Liver (tissue), 9 donors: ENCODE measurements around the gene STXBP6. TPM values are rescaled to one million over a fixed set of nuclear protein-coding genes. Genes with fewer than 3 reads are reported as not detected.

ENCODE experiments used
- DNase-seq: peaks from one replicate; pipeline ENCODE4 v3.0.0-alpha.2; 2017; ENCODE audit warnings: low spot score
- H3K27ac ChIP-seq, 2 donors: one replicate each; pipeline ENCODE4 v1.7.0; 2013; ENCODE audit warnings: inconsistent platforms in 2 of 2, low read length in 2 of 2, control low read depth in 1 of 2, low read depth in 1 of 2, mild to moderate bottlenecking in 1 of 2
- H3K27me3 ChIP-seq, 4 donors: one replicate each; pipeline versions ENCODE4 v1.6.1 to v1.7.0; 2013; ENCODE audit warnings: low read length in 3 of 4, inconsistent platforms in 1 of 4, mild to moderate bottlenecking in 1 of 4, moderate library complexity in 1 of 4; ENCODE audit not compliant: control insufficient read depth in 4 of 4, insufficient read depth in 4 of 4
- H3K36me3 ChIP-seq, 4 donors: one replicate each; pipeline versions ENCODE4 v1.6.1 to v1.7.0; 2013; ENCODE audit warnings: low read length in 3 of 4, mild to moderate bottlenecking in 3 of 4, low read depth in 1 of 4, moderate library complexity in 1 of 4; ENCODE audit not compliant: control insufficient read depth in 4 of 4, insufficient read depth in 3 of 4
- H3K4me1 ChIP-seq, 4 donors: one replicate each; pipeline versions ENCODE4 v1.6.1 to v1.7.0; 2013; ENCODE audit warnings: low read length in 3 of 4, mild to moderate bottlenecking in 3 of 4, moderate library complexity in 1 of 4; ENCODE audit not compliant: control insufficient read depth in 4 of 4, insufficient read depth in 4 of 4
- H3K4me3 ChIP-seq, 3 donors: one replicate each; pipeline versions ENCODE4 v1.6.1 to v1.7.0; 2013; ENCODE audit warnings: low read length in 3 of 3, control low read depth in 1 of 3, low read depth in 1 of 3, mild to moderate bottlenecking in 1 of 3
- H3K9ac ChIP-seq, 2 donors: one replicate each; pipeline ENCODE4 v1.7.0; 2013; ENCODE audit warnings: low read length in 2 of 2, mild to moderate bottlenecking in 2 of 2, moderate library complexity in 2 of 2, control low read depth in 1 of 2, low read depth in 1 of 2
- H3K9me3 ChIP-seq, 4 donors: one replicate each; pipeline versions ENCODE4 v1.6.1 to v1.7.0; 2013; ENCODE audit warnings: low read length in 3 of 4; ENCODE audit not compliant: control insufficient read depth in 4 of 4
- EGR1 ChIP-seq, 2 donors: IDR thresholded peaks; 2 replicates each; pipeline ENCODE4 v1.6.1; 2016 to 2018; ENCODE audit warnings: antibody characterized with exemption in 2 of 2, low read depth in 2 of 2
- GABPA ChIP-seq, 2 donors: IDR thresholded peaks in 1 of 2; conservative IDR thresholded peaks in 1 of 2; 2 replicates each; pipeline ENCODE4 v1.6.1; 2016; ENCODE audit warnings: antibody characterized with exemption in 2 of 2, mild to moderate bottlenecking in 1 of 2, moderate library complexity in 1 of 2
- HNF4A ChIP-seq, 2 donors: conservative IDR thresholded peaks; 2 replicates each; pipeline ENCODE4 v1.6.1; 2016; ENCODE audit warnings: antibody characterized with exemption in 2 of 2, mild to moderate bottlenecking in 2 of 2
- JUND ChIP-seq, 2 donors: IDR thresholded peaks; 2 replicates each; pipeline ENCODE4 v1.6.1; 2016; ENCODE audit warnings: antibody characterized with exemption in 2 of 2
- RAD21 ChIP-seq, 2 donors: IDR thresholded peaks; 2 replicates each; pipeline ENCODE4 v1.6.1; 2016; ENCODE audit warnings: antibody characterized with exemption in 2 of 2, mild to moderate bottlenecking in 2 of 2
- WGBS: extraction: QIAGEN DNeasy Blood & Tissue Kit; methylation state at CpG from one replicate; pipeline ENCODE4 v1.1.7; 2013; 5-methylcytosine and 5-hydroxymethylcytosine counted together
- polyA plus RNA-seq, 2 donors: library from polyadenylated mRNA; stranded (reverse) in 1 of 2; unstranded in 1 of 2; fragments of 200-250 nt in 1 of 2; fragments of >200 nt in 1 of 2; fragmentation: Nextera tagmentation in 1 of 2; extraction: Ambion mirVana in 1 of 2; gene quantifications; one replicate each; pipeline versions ENCODE4 v1.2.1 to v1.2.3, GENCODE V29; 2013 to 2015
- total RNA-seq, 2 donors: library from RNA; depleted of rRNA; stranded (reverse); fragments of >200 nt; gene quantifications; one replicate each; pipeline ENCODE4 v1.2.3, GENCODE V29; 2014
- TF ChIP-seq, protein P1 (sequence below): IDR thresholded peaks from 2 replicates; pipeline ENCODE4 v1.6.1; 2016; ENCODE audit warnings: antibody characterized with exemption
- TF ChIP-seq, protein P2 (sequence below): IDR thresholded peaks from 2 replicates; pipeline ENCODE4 v1.6.1; 2016; ENCODE audit warnings: antibody characterized with exemption, mild to moderate bottlenecking
- TF ChIP-seq, protein P3 (sequence below): IDR thresholded peaks from 2 replicates; pipeline ENCODE4 v1.6.1; 2016; ENCODE audit warnings: antibody characterized with exemption
- TF ChIP-seq, protein P4 (sequence below): fragments of 150-350 bp; IDR thresholded peaks from 2 replicates; pipeline ENCODE4 v1.5.1; 2017; ENCODE audit warnings: improper control_type of control experiment, low read depth, low read length; ENCODE audit not compliant: missing input control
- donor health status: healthy.
- donor health status: healthy.
- donor health status: healthy.
- donor health status: healthy.
- donor health status: healthy.

STXBP6 gene
- total and polyA plus RNA-seq, 4 donors: 1.4 to 3.8 (median 1.8) TPM

DNA sequence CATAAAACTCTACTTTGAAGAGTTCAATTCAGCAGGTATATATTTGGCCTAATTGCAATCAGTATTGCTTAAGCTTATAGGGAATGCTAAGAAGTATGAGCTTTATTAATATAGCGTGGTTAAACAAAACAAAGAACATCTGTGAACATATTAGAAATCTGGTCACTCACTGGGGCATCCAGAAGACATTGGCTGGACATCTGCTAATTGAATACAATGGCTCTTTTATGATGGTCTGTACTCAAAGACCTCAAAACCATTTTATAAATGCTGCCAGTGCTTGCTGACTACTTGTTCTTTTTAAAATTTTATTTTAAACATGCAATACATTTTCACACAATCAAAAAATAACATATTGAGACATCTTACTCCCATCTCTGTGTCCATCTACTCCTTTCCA is 173.0 kb downstream of the STXBP6 start:
- H3K27ac ChIP-seq: no peak overlapping the region
- no peaks in the 10 kb centered on the region for H3K36me3 ChIP-seq
- H3K9me3 ChIP-seq: no peaks in the 10 kb centered on the region
- H3K9ac ChIP-seq: no peak overlapping the region
- TF ChIP-seq, protein P1, sequence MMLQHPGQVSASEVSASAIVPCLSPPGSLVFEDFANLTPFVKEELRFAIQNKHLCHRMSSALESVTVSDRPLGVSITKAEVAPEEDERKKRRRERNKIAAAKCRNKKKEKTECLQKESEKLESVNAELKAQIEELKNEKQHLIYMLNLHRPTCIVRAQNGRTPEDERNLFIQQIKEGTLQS: no peak
- TF ChIP-seq RAD21 (IDR thresholded peaks at IDR 0.05): no peak
- no peak for TF ChIP-seq EGR1 (IDR thresholded peaks at IDR 0.05; ENCODE audit: low read depth in 2 of 2)
- no peak for TF ChIP-seq GABPA (IDR thresholded peaks at IDR 0.05 in 1 of 2, conservative IDR thresholded peaks at IDR 0.05 in 1 of 2)
- no peak for TF ChIP-seq HNF4A (conservative IDR thresholded peaks at IDR 0.05)
- TF ChIP-seq, protein P2, sequence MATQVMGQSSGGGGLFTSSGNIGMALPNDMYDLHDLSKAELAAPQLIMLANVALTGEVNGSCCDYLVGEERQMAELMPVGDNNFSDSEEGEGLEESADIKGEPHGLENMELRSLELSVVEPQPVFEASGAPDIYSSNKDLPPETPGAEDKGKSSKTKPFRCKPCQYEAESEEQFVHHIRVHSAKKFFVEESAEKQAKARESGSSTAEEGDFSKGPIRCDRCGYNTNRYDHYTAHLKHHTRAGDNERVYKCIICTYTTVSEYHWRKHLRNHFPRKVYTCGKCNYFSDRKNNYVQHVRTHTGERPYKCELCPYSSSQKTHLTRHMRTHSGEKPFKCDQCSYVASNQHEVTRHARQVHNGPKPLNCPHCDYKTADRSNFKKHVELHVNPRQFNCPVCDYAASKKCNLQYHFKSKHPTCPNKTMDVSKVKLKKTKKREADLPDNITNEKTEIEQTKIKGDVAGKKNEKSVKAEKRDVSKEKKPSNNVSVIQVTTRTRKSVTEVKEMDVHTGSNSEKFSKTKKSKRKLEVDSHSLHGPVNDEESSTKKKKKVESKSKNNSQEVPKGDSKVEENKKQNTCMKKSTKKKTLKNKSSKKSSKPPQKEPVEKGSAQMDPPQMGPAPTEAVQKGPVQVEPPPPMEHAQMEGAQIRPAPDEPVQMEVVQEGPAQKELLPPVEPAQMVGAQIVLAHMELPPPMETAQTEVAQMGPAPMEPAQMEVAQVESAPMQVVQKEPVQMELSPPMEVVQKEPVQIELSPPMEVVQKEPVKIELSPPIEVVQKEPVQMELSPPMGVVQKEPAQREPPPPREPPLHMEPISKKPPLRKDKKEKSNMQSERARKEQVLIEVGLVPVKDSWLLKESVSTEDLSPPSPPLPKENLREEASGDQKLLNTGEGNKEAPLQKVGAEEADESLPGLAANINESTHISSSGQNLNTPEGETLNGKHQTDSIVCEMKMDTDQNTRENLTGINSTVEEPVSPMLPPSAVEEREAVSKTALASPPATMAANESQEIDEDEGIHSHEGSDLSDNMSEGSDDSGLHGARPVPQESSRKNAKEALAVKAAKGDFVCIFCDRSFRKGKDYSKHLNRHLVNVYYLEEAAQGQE: no peak
- 93% methylated on average over 1 of the region's 1 CpG for WGBS
- H3K4me3 ChIP-seq: no peak overlapping the region
- DNase-seq: no peak
- no peaks in the 10 kb centered on the region for H3K4me1 ChIP-seq
- H3K27me3 ChIP-seq: no peaks in the 10 kb centered on the region

DNA sequence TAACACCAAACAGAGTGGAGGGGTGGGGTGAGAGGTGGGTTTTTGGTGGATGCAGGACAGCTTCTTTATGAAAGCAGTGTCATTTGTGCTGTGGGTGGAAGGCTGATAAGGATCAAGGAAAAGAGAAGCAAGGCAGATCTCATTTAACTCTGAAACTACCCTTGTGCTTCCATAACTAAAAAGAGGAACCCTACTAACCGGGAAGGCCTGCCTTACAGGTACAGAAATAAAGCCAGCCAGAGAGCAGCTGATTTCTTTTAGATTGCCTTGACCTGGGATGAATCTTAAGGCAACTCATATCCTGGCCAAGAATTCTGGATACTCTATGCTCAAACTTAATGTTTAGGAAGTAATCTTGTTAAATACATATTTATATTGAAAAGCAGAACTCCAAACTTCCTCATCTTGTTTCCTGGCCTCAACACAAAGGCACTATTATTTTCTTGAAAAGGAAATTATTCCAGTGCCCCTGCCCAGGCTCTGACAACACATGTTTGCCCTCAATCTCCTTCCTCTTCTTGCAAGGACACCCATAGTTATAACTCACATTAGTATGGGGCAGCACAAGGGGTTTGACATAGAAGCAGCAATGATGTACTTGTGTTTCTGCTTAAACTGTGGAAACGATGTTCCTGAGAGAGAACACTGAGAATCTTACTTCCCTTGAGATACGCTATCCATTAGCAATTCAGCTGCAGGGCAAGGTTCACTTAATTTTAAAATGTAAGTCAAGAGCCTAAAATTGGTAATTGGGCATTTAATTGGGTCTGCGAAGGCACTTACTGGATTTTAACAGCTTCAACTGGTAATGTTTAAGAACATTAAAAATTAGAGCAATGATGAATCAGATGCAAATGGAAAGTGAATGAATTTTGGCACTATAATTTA is 173.7 kb downstream of the STXBP6 start:
- 78% methylated on average over 4 of the region's 4 CpGs for WGBS
- Histone ChIP-seq H3K4me3 (no peak overlapping the region), H3K27me3 (no peaks in the 10 kb centered on the region), H3K36me3 (no peaks in the 10 kb centered on the region), H3K4me1 (no peaks in the 10 kb centered on the region), H3K9ac (no peak overlapping the region), H3K9me3 (no peaks in the 10 kb centered on the region), H3K27ac (no peak overlapping the region)
- TF ChIP-seq JUND (IDR thresholded peaks at IDR 0.05) (no peak), RAD21 (IDR thresholded peaks at IDR 0.05) (no peak)
- TF ChIP-seq, protein P3, sequence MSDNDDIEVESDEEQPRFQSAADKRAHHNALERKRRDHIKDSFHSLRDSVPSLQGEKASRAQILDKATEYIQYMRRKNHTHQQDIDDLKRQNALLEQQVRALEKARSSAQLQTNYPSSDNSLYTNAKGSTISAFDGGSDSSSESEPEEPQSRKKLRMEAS: no peak
- TF ChIP-seq, protein P4, sequence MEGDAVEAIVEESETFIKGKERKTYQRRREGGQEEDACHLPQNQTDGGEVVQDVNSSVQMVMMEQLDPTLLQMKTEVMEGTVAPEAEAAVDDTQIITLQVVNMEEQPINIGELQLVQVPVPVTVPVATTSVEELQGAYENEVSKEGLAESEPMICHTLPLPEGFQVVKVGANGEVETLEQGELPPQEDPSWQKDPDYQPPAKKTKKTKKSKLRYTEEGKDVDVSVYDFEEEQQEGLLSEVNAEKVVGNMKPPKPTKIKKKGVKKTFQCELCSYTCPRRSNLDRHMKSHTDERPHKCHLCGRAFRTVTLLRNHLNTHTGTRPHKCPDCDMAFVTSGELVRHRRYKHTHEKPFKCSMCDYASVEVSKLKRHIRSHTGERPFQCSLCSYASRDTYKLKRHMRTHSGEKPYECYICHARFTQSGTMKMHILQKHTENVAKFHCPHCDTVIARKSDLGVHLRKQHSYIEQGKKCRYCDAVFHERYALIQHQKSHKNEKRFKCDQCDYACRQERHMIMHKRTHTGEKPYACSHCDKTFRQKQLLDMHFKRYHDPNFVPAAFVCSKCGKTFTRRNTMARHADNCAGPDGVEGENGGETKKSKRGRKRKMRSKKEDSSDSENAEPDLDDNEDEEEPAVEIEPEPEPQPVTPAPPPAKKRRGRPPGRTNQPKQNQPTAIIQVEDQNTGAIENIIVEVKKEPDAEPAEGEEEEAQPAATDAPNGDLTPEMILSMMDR: no peak
- DNase-seq: no peak
